Thymus (tissue), 14 donors: Measurements from ENCODE around the gene PRODH. TPM values are rescaled to one million over a fixed set of nuclear protein-coding genes. Genes with fewer than 3 reads are reported as not detected.

Experiments used
- DNase-seq, 9 donors: peaks; one replicate each; pipeline ENCODE4 v3.0.0-alpha.2; 2013; ENCODE audit warnings: low spot score in 9 of 9, low read depth in 6 of 9, missing footprints in 1 of 9
- H3K27ac ChIP-seq, 2 donors: one replicate each; pipeline ENCODE4 v1.5.1; 2013; ENCODE audit warnings: control low read depth in 1 of 2, low read depth in 1 of 2, low read length in 1 of 2, mild to moderate bottlenecking in 1 of 2, moderate library complexity in 1 of 2
- H3K27me3 ChIP-seq, 2 donors: one replicate each; pipeline ENCODE4 v1.5.1; 2013; ENCODE audit warnings: low read length in 1 of 2; ENCODE audit not compliant: control insufficient read depth in 2 of 2, insufficient read depth in 1 of 2
- H3K36me3 ChIP-seq, 2 donors: one replicate each; pipeline ENCODE4 v1.5.1; 2013; ENCODE audit warnings: low read length in 1 of 2, mild to moderate bottlenecking in 1 of 2, moderate library complexity in 1 of 2; ENCODE audit not compliant: control insufficient read depth in 2 of 2, insufficient read depth in 2 of 2
- H3K4me1 ChIP-seq, 2 donors: one replicate each; pipeline ENCODE4 v1.5.1; 2013; ENCODE audit warnings: low read length in 2 of 2; ENCODE audit not compliant: control insufficient read depth in 2 of 2, insufficient read depth in 2 of 2
- H3K4me3 ChIP-seq, 2 donors: one replicate each; pipeline ENCODE4 v1.5.1; 2013; ENCODE audit warnings: low read length in 2 of 2, control low read depth in 1 of 2, mild to moderate bottlenecking in 1 of 2
- H3K9me3 ChIP-seq, 2 donors: one replicate each; pipeline ENCODE4 v1.5.1; 2013; ENCODE audit warnings: low read length in 1 of 2, mild to moderate bottlenecking in 1 of 2; ENCODE audit not compliant: control insufficient read depth in 2 of 2, insufficient read depth in 1 of 2
- WGBS: extraction: QIAGEN DNeasy Blood & Tissue Kit; methylation state at CpG from one replicate; pipeline ENCODE4 v1.1.7; 2013; 5-methylcytosine and 5-hydroxymethylcytosine counted together
- long read RNA-seq, 10 donors: transcript quantifications; one replicate each; lab custom pipeline, GENCODE V29; 2026
- polyA plus RNA-seq: library from polyadenylated mRNA; stranded (reverse); fragments of 200-250 nt; gene quantifications from one replicate; pipeline ENCODE4 v1.2.3, GENCODE V29; 2013
- total RNA-seq: library from RNA; stranded (reverse); fragments of 120-200 nt; gene quantifications from one replicate; pipeline ENCODE4 v1.2.4, GENCODE V29; 2013
- donor health status: healthy.

Gene PRODH
- total RNA-seq (3.3 TPM), polyA plus RNA-seq (2.9 TPM)
- long read RNA-seq, donor 1 = 0 reads
- long read RNA-seq, donor 2, partial matches to known transcripts = 21 of 23 reads
- long read RNA-seq, donor 2, other reads (novel, unspliced or antisense) = 0 of 23 reads
- long read RNA-seq, donor 3, partial matches to known transcripts = 15 of 15 reads
- long read RNA-seq, donor 3, other reads (novel, unspliced or antisense) = 0 of 15 reads
- long read RNA-seq, donor 4, partial matches to known transcripts = 0 of 1 reads
- long read RNA-seq, donor 4, other reads (novel, unspliced or antisense) = 0 of 1 reads
- long read RNA-seq, donor 5, partial matches to known transcripts = 8 of 10 reads
- long read RNA-seq, donor 5, other reads (novel, unspliced or antisense) = 0 of 10 reads
- long read RNA-seq, donor 6, partial matches to known transcripts = 5 of 6 reads
- long read RNA-seq, donor 6, other reads (novel, unspliced or antisense) = 0 of 6 reads
- long read RNA-seq, donor 7, partial matches to known transcripts = 5 of 5 reads
- long read RNA-seq, donor 7, other reads (novel, unspliced or antisense) = 0 of 5 reads
- long read RNA-seq, donor 8 = 0 reads
- long read RNA-seq, donor 9, partial matches to known transcripts = 0 of 7 reads
- long read RNA-seq, donor 9, other reads (novel, unspliced or antisense) = 7 of 7 reads
- long read RNA-seq, donor 10, partial matches to known transcripts = 7 of 7 reads
- long read RNA-seq, donor 10, other reads (novel, unspliced or antisense) = 0 of 7 reads

- DNase-seq = no peak
- H3K4me3 ChIP-seq = no peak within 1 kb of the TSS
- H3K27me3 ChIP-seq = no peaks in the 10 kb centered on the region
- no peak within 1 kb of the TSS for H3K27ac ChIP-seq
- no peaks in the 10 kb centered on the region for H3K4me1 ChIP-seq
- H3K9me3 ChIP-seq = no peaks in the 10 kb centered on the region
- no peaks in the 10 kb centered on the region for H3K36me3 ChIP-seq
- WGBS = no CpG with 5 or more reads among the region's 67 CpGs
These were observed at the start of gene PRODH for GRCh38 chr22:18935889-18936529. TSS of gene PRODH (minus strand) at chr22:18936293. CDS start at chr22:18936287, 6 bp downstream.

DNA sequence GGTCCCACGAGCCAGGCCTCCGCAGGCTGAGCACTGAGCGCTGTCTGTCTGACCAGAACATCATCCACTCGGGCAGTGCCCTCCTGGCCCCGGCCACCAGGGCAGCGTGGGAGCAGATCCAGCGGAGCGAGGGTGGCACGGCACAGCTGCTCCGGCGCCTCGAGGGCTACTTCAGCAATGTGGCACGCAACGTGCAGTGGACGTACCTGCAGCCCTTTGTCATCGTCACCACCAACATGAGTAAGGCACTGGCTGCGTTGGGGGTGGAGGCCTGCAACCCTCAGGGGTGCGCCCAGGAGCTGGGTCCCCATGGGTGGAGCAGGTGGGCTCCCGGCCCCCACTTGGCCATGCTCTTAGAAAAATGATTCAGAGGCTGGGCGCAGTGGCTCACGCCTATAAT lies 49.7 kb upstream of the PRODH start:
- DNase-seq = no peak
- Histone ChIP-seq H3K27ac (no peak overlapping the region), H3K9me3 (peaks cover under 1% of the 10 kb centered on the region in 2 donors), H3K27me3 (peaks cover 0 to 2% of the 10 kb centered on the region in 2 donors), H3K36me3 (no peaks in the 10 kb centered on the region), H3K4me1 (no peaks in the 10 kb centered on the region), H3K4me3 (no peak overlapping the region)
- WGBS = 98% methylated on average over 21 of the region's 21 CpGs

GRCh38 chr22:18984564-18984963 lies 48.5 kb upstream of the PRODH start:
- Histone ChIP-seq H3K9me3 (peaks cover 3 to 9% of the 10 kb centered on the region in 2 donors), H3K27ac (no peak overlapping the region), H3K36me3 (no peaks in the 10 kb centered on the region), H3K4me1 (no peaks in the 10 kb centered on the region), H3K27me3 (peaks cover 0 to 2% of the 10 kb centered on the region in 2 donors), H3K4me3 (no peak overlapping the region)
- 95% methylated on average over 10 of the region's 10 CpGs for WGBS
- DNase-seq = no peak

DNA sequence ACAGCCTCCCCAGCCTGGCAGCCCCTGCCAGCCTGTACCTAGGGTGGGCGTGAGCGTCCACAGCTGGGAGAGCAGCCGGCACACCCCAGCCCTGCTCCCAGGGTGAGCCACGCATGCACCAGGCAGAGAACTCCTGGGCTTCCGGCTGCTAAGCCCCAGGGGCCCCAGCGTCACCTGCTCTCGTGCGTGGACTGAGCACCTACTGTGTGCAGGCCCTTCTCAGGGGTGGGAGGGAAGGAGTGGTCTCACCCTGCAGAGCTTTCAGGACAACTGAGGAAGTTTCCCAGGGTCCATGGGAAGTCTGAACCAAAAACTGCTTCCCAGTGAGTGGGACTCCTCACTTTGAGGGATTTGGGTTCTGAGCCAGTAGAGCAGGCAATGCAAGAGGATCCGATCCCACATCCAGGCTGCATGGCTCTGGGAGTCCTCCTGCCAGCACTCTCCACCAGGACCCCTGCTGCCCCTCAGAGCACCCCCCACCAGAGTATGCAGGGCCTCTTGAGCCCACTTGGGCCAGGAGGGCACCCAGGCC lies 47.1 kb upstream of the PRODH start:
- peaks cover 0 to 2% of the 10 kb centered on the region in 2 donors for H3K27me3 ChIP-seq
- peaks cover 3 to 13% of the 10 kb centered on the region in 2 donors for H3K9me3 ChIP-seq
- no peaks in the 10 kb centered on the region for H3K4me1 ChIP-seq
- no peak for DNase-seq
- H3K36me3 ChIP-seq = no peaks in the 10 kb centered on the region
- no peak overlapping the region for H3K27ac ChIP-seq
- no peak overlapping the region for H3K4me3 ChIP-seq
- WGBS = 97% methylated on average over 9 of the region's 9 CpGs

DNA sequence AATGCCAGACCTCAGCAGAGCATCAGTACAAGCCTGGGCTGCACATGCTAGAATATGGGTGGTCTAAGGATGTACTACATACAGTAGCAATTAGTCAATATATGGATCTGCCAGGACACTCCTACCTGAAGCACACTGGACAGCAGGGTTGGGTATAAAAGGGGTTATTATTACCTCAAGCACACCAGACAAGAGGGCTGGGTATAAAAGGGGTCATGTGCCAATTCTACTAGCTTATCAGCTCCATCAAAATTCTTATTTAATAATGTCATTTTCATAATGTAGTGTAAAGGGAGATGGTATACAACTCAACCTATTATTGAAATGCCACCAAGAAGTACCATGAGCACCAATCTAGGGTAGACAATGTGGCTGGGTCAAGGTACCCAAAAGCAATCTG lies 44.7 kb upstream of the PRODH start:
- H3K36me3 ChIP-seq = no peaks in the 10 kb centered on the region
- H3K9me3 ChIP-seq = peaks cover 3 to 13% of the 10 kb centered on the region in 2 donors
- no peak for DNase-seq
- no peaks in the 10 kb centered on the region for H3K4me1 ChIP-seq
- H3K4me3 ChIP-seq = no peak overlapping the region
- H3K27ac ChIP-seq = no peak overlapping the region
- H3K27me3 ChIP-seq = no peaks in the 10 kb centered on the region

- Histone ChIP-seq H3K4me3 (no peak overlapping the region), H3K9me3 (peaks cover 3 to 13% of the 10 kb centered on the region in 2 donors), H3K36me3 (no peaks in the 10 kb centered on the region), H3K27me3 (no peaks in the 10 kb centered on the region), H3K27ac (no peak overlapping the region), H3K4me1 (no peaks in the 10 kb centered on the region)
- 96% methylated on average over 1 of the region's 1 CpG for WGBS
- no peak for DNase-seq
These were observed 43.9 kb upstream of the PRODH start for GRCh38 chr22:18979957-18980356.

DNA sequence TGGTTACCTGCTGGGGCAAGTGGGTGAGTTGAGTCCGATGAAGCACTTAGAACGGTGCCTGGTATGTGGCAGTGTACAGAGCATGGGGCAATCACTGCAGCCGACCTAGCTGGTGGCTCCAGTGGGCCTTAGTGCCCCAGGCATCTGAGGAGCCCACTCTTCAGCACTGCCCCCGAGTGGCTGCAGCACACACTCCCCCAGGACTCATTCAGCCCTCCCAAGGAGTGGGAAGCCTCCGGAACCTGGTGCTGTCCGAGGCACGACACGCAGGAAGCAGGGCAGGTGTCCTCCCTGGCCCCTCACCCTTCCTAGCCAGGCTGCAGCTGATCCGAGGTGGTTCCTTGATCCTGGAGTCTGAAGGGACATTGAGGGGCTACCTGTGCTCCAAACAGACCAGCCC lies 42.4 kb upstream of the PRODH start:
- Histone ChIP-seq H3K4me3 (no peak overlapping the region), H3K9me3 (peaks cover 3 to 13% of the 10 kb centered on the region in 2 donors), H3K4me1 (no peaks in the 10 kb centered on the region), H3K27me3 (peaks cover 0 to 6% of the 10 kb centered on the region in 2 donors), H3K27ac (no peak overlapping the region), H3K36me3 (no peaks in the 10 kb centered on the region)
- WGBS = 91% methylated on average over 9 of the region's 9 CpGs
- DNase-seq = no peak

DNA sequence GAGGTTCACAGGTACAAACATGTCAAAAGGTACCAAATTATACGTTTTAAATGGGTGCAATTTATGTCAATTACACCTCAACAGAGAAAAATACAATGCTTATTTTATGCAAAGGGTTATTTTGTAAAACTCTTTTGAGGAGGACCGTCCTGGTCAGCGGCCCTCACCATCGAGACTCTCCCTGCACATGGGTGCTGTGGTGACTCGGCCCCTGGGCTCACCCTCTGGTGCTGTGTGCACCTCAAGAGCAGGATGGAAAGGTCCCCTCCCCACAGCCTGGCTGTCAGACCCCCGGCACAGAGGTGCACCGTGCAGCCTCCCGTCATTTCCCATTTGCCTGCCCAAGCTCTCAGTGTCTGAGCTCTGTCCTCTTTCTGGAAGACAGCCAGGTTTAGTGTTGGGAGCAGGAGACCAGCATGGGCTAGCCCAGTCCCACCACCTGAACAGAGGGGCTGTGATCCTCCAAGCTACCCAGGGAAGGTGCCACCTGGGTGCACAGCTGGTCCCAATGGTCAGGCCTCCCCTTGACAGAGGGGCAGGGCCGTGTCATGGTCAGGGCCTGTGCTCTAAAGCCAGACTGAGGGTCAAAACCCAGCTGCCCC lies 41.8 kb upstream of the PRODH start:
- WGBS = 91% methylated on average over 9 of the region's 9 CpGs
- Histone ChIP-seq H3K4me1 (no peaks in the 10 kb centered on the region), H3K4me3 (no peak overlapping the region), H3K27ac (no peak overlapping the region), H3K9me3 (peaks cover 3 to 13% of the 10 kb centered on the region in 2 donors), H3K36me3 (no peaks in the 10 kb centered on the region), H3K27me3 (peaks cover 0 to 8% of the 10 kb centered on the region in 2 donors)
- DNase-seq = no peak
